KMS-11 (cell line): ENCODE results near the gene DAPL1.

Source experiments
- H2AFZ ChIP-seq: fragments of 200-600 bp; sonication (generic); 2 replicates; pipeline ENCODE4 v1.6.1; 2016; ENCODE audit warnings: antibody characterized with exemption, mixed run types, low read depth
- H3K27ac ChIP-seq: fragments of 200-600 bp; sonication (generic); 2 replicates; pipeline ENCODE4 v1.6.1; 2016; ENCODE audit warnings: mild to moderate bottlenecking, mixed run types
- H3K27me3 ChIP-seq: fragments of 200-600 bp; sonication (generic); 2 replicates; pipeline ENCODE4 v1.6.1; 2017; ENCODE audit warnings: mild to moderate bottlenecking, low read depth, mixed run types, moderate library complexity; ENCODE audit not compliant: insufficient read depth
- H3K36me3 ChIP-seq: fragments of 200-600 bp; sonication (generic); 2 replicates; pipeline ENCODE4 v1.6.1; 2017; ENCODE audit warnings: mild to moderate bottlenecking, mixed run types; ENCODE audit not compliant: insufficient read depth
- H3K4me1 ChIP-seq: fragments of 200-600 bp; sonication (generic); 2 replicates; pipeline ENCODE4 v1.6.1; 2016; ENCODE audit warnings: mild to moderate bottlenecking, low read depth, mixed run types; ENCODE audit not compliant: poor library complexity, severe bottlenecking
- H3K4me2 ChIP-seq: fragments of 200-600 bp; sonication (generic); 2 replicates; pipeline ENCODE4 v1.7.0; 2016; ENCODE audit warnings: mild to moderate bottlenecking, mixed run types
- H3K4me3 ChIP-seq: fragments of 200-600 bp; sonication (generic); IDR thresholded peaks from 2 replicates; pipeline ENCODE4 v1.6.1; 2017; ENCODE audit warnings: low read depth, low read length, mixed read lengths; ENCODE audit not compliant: insufficient read depth
- H3K79me2 ChIP-seq: fragments of 200-600 bp; sonication (generic); 2 replicates; pipeline ENCODE4 v1.6.1; 2016; ENCODE audit warnings: low read depth, mixed run types; ENCODE audit not compliant: insufficient read depth
- H3K9ac ChIP-seq: fragments of 200-600 bp; sonication (generic); 2 replicates; pipeline ENCODE4 v1.6.1; 2016; ENCODE audit warnings: mild to moderate bottlenecking, mixed run types
- H4K20me1 ChIP-seq: fragments of 200-600 bp; sonication (generic); 2 replicates; pipeline ENCODE4 v1.6.1; 2016; ENCODE audit warnings: mild to moderate bottlenecking, mixed run types; ENCODE audit not compliant: insufficient read depth
- CTCF ChIP-seq: fragments of 200-600 bp; sonication (generic); conservative IDR thresholded peaks from 2 replicates; pipeline ENCODE4 v1.6.1; 2017; ENCODE audit warnings: low read depth, mild to moderate bottlenecking, antibody characterized with exemption, low read length, moderate library complexity, mixed read lengths

The DAPL1 gene

GRCh38 chr2:158779621-158780020, 15.5 kb upstream of the DAPL1 start:
- H3K4me1 ChIP-seq, result peaks cover 16% of the 10 kb centered on the region
- H2AFZ ChIP-seq, result no peak overlapping the region
- no peaks in the 10 kb centered on the region for H3K36me3 ChIP-seq
- no peak overlapping the region for H3K4me2 ChIP-seq
- TF ChIP-seq CTCF, result no peak
- no peaks in the 10 kb centered on the region for H3K79me2 ChIP-seq
- no peak overlapping the region for H3K4me3 ChIP-seq
- no peaks in the 10 kb centered on the region for H4K20me1 ChIP-seq
- no peak overlapping the region for H3K27ac ChIP-seq
- no peak overlapping the region for H3K9ac ChIP-seq
- no peaks in the 10 kb centered on the region for H3K27me3 ChIP-seq

GRCh38 chr2:158781353-158781961, 13.7 kb upstream of the DAPL1 start:
- Histone ChIP-seq H3K27ac (no peak overlapping the region), H3K9ac (no peak overlapping the region)

GRCh38 chr2:158782136-158782535, 13.0 kb upstream of the DAPL1 start:
- no peak for TF ChIP-seq CTCF
- Histone ChIP-seq H3K27me3 (no peaks in the 10 kb centered on the region), H3K27ac (no peak overlapping the region), H4K20me1 (no peaks in the 10 kb centered on the region), H3K9ac (no peak overlapping the region), H3K4me3 (no peak overlapping the region), H3K36me3 (no peaks in the 10 kb centered on the region), H3K4me2 (no peak overlapping the region), H3K4me1 (peaks cover 2% of the 10 kb centered on the region), H2AFZ (no peak overlapping the region), H3K79me2 (no peaks in the 10 kb centered on the region)

More at GRCh38 chr2:158781353-158781961, 13.7 kb upstream of the DAPL1 start:
- Histone ChIP-seq H3K4me2 (no peak overlapping the region), H3K79me2 (no peaks in the 10 kb centered on the region), H3K27me3 (no peaks in the 10 kb centered on the region), H4K20me1 (no peaks in the 10 kb centered on the region), H3K4me3 (no peak overlapping the region), H2AFZ (no peak overlapping the region), H3K36me3 (no peaks in the 10 kb centered on the region), H3K4me1 (peaks cover 9% of the 10 kb centered on the region)
- TF ChIP-seq CTCF, result no peak

GRCh38 chr2:158782616-158783015, 12.5 kb upstream of the DAPL1 start:
- no peak overlapping the region for H3K4me2 ChIP-seq
- H3K9ac ChIP-seq, result no peak overlapping the region
- no peaks in the 10 kb centered on the region for H3K27me3 ChIP-seq
- H3K79me2 ChIP-seq, result no peaks in the 10 kb centered on the region
- no peaks in the 10 kb centered on the region for H4K20me1 ChIP-seq
- H3K36me3 ChIP-seq, result no peaks in the 10 kb centered on the region
- no peak overlapping the region for H2AFZ ChIP-seq
- H3K27ac ChIP-seq, result no peak overlapping the region
- no peak for TF ChIP-seq CTCF
- no peak overlapping the region for H3K4me3 ChIP-seq
- H3K4me1 ChIP-seq, result no peaks in the 10 kb centered on the region
